Bronchial epithelial cell (primary cell): Measurements from ENCODE around the gene MARS1. TPM values are rescaled to one million over a fixed set of nuclear protein-coding genes. Genes with fewer than 3 reads are reported as not detected.
A peak's percentile ranks its signal among the peaks of the same experiment; 100 is the strongest.

ENCODE experiments used
- DNase-seq: peaks from one replicate; pipeline ENCODE4 v3.0.0-alpha.2; 2010; ENCODE audit warnings: low read depth
- FAIRE-seq: peaks from 2 replicates; lab custom pipeline; 2011; peaks lifted over from hg19 to GRCh38; lab: Jason Lieb, UNC
- H3K27me3 ChIP-seq: 2 replicates; pipeline ENCODE4 v1.5.1; 2011; ENCODE audit warnings: low read length; ENCODE audit not compliant: control insufficient read depth, insufficient read depth
- H3K36me3 ChIP-seq: 2 replicates; pipeline ENCODE4 v1.5.1; 2011; ENCODE audit warnings: low read length; ENCODE audit not compliant: control insufficient read depth, insufficient read depth
- H3K4me3 ChIP-seq: 2 replicates; pipeline ENCODE4 v1.5.1; 2011; ENCODE audit warnings: mild to moderate bottlenecking, low read depth, low read length, control low read depth
- total RNA-seq: library from RNA; depleted of rRNA; stranded (reverse); fragments of >200 nt; gene quantifications from 2 replicates; pipeline ENCODE4 v1.2.1, GENCODE V29; 2014
- TF ChIP-seq, protein P1 (sequence below): IDR thresholded peaks from 2 replicates; pipeline ENCODE4 v1.5.1; 2011; ENCODE audit warnings: mild to moderate bottlenecking, moderate library complexity, low read length, control low read depth, inconsistent platforms; ENCODE audit not compliant: insufficient read depth, severe bottlenecking

Gene MARS1
- total RNA-seq, 1 donor from 2014 or later, result 374 TPM

DNA sequence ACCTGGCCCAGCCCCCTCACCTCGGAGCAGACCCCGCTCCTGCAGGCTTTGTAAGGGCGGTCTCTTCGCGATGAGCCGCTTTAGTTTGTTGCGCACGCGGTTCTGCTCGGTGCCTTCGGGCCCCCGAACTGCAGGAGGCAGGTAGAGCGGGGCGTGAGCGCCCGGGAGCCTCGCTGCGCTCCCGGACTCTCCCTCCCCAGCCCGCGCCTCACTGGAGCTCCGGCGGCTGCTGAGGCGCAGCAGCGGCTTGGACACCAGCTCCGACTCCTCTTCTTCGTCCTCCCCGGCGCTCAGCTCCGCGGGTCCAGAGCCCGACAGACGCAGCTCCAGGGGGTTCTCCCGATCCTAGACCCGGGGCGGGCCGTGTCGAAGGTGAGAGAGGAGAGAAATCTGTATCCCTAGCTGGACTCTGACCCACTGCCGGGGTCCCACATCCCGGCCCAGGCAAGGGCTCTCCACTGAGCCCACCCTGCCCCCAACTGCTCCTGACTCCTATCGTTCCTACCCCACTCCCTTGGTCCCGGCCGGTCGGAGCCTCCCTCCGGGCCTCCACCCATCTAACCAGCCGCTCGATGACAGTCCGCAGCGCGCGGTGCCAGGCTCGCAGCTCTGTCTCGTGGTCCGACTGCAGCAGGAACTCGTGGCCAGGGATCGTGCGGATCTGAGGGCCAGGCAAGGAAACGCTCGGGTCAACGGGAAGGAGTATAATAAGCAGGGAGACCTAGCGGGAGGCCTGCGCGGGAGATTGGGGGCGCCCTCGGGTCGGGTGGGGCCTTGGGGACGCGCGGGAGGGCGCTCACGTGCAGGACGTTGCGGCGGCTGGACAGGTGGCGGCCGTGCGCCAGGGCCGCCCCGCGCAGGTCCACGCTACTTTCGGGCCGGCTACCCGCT, 12.4 kb upstream of the MARS1 start:
- FAIRE-seq (no peak), DNase-seq (no peak)
- no peaks in the 10 kb centered on the region for H3K36me3 ChIP-seq
- TF ChIP-seq, protein P1, sequence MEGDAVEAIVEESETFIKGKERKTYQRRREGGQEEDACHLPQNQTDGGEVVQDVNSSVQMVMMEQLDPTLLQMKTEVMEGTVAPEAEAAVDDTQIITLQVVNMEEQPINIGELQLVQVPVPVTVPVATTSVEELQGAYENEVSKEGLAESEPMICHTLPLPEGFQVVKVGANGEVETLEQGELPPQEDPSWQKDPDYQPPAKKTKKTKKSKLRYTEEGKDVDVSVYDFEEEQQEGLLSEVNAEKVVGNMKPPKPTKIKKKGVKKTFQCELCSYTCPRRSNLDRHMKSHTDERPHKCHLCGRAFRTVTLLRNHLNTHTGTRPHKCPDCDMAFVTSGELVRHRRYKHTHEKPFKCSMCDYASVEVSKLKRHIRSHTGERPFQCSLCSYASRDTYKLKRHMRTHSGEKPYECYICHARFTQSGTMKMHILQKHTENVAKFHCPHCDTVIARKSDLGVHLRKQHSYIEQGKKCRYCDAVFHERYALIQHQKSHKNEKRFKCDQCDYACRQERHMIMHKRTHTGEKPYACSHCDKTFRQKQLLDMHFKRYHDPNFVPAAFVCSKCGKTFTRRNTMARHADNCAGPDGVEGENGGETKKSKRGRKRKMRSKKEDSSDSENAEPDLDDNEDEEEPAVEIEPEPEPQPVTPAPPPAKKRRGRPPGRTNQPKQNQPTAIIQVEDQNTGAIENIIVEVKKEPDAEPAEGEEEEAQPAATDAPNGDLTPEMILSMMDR, result no peak
- peaks cover 40% of the 10 kb centered on the region for H3K27me3 ChIP-seq
- peak overlapping the region; percentile 16 for H3K4me3 ChIP-seq

DNA sequence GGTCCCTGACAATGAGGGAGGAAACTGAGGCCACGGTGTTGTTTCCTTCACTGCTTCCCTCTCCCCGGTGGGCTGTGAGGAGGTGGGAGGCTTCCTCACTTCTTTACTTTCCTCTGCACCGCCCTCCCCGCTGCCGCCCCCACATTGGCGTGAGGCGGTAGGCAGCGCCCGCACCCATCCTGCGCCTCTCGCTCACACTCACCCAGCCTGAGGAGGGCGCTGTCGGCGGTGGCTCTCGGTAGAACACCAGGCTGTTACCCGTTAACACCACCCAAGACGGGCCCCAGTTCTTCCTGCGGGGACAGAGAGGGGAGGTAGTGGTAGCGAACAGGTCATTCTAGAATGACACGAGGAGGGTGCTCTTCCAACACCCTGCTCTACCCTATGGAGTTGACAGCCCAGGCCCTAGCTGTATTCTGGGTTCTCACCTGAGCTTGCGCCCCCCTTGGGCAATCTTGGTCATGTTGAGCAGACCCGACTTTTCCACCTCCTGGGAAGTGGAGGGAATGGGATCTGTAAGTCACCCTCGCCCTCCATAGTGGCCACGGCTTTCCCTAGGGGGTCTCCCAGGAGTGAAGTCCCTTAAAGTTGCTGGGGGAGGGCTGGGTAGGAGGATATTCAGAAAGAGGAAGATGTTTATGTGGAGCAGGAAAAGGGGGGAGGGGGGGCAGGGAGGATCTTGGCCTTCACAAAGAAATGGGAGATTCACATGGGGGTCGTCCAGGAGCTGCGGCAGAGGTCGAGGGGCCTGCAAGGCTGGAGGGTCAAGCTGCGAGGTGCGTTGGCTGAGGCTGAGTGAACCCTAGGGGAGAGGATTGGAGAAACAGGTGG, 11.5 kb upstream of the MARS1 start:
- FAIRE-seq (no peak), DNase-seq (no peak)
- TF ChIP-seq, protein P1, result peak; percentile 21
- peak overlapping the region; percentile 16 for H3K4me3 ChIP-seq
- no peaks in the 10 kb centered on the region for H3K36me3 ChIP-seq
- H3K27me3 ChIP-seq, result peaks cover 42% of the 10 kb centered on the region

DNA sequence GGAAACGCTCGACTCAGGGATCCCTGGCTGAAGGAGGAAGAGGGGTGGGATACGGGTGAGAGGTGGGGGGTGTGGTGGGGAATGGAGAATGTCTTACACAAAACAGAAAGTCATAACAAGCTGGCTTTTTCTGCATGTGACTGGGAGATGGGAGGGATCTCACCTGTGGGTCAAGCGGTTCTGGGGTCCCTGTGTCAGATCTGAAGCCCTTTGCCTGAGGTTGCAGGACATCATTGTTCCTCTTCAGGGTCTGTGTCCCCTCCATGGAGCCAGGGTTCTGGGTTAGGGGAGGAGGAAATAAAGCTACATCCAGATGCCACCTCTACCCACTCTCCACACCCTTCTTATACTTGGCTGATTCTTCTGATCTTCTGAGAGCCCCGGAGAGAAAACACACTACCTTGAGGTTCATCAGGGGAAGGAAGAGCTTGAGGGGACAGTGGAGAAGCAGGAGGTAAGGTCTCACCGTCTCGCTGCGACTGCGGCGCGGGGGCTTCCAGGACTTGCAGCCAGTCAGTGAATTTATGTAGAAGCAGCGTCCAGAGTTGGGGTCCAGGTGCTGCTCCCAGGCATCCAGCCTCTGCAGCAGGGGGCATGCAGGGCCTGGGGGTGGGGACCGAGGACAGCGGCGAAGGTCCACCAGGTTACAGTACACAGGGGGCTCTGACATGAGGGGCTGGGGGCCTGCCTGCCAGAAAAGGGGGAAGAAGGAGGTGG, 10.7 kb upstream of the MARS1 start:
- FAIRE-seq (no peak), DNase-seq (no peak)
- Histone ChIP-seq H3K4me3 (no peak overlapping the region), H3K27me3 (peaks cover 43% of the 10 kb centered on the region), H3K36me3 (no peaks in the 10 kb centered on the region)
- TF ChIP-seq, protein P1, result no peak

- Histone ChIP-seq H3K27me3 (peaks cover 37% of the 10 kb centered on the region), H3K36me3 (no peaks in the 10 kb centered on the region), H3K4me3 (no peak overlapping the region)
- TF ChIP-seq, protein P1, result no peak
- no peak for FAIRE-seq
- DNase-seq, result peak; percentile 48
These were observed 9.9 kb upstream of the MARS1 start for GRCh38 chr12:57477710-57478681.

DNA sequence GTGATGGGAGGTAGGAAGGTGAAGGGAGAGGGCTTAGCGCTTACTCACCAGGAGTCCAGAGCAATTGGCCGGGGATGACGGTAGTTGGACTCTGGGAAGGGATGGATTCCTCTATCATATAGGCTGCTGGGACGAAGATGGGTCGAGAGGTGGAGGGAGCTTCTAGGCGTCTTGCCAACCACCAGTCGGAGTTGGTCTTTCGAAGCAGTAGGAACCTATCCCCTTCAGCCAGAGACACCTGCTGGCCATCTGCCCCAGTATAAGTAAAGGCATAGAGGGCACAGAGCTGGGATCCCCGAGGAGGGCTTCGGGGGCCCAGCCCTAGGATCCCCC, 8.9 kb upstream of the MARS1 start:
- H3K36me3 ChIP-seq, result no peaks in the 10 kb centered on the region
- peaks cover 32% of the 10 kb centered on the region for H3K27me3 ChIP-seq
- TF ChIP-seq, protein P1, result no peak
- no peak overlapping the region for H3K4me3 ChIP-seq
- DNase-seq (no peak), FAIRE-seq (no peak)
